ENCODE data around the gene PIF1.

The PIF1 gene

DNA sequence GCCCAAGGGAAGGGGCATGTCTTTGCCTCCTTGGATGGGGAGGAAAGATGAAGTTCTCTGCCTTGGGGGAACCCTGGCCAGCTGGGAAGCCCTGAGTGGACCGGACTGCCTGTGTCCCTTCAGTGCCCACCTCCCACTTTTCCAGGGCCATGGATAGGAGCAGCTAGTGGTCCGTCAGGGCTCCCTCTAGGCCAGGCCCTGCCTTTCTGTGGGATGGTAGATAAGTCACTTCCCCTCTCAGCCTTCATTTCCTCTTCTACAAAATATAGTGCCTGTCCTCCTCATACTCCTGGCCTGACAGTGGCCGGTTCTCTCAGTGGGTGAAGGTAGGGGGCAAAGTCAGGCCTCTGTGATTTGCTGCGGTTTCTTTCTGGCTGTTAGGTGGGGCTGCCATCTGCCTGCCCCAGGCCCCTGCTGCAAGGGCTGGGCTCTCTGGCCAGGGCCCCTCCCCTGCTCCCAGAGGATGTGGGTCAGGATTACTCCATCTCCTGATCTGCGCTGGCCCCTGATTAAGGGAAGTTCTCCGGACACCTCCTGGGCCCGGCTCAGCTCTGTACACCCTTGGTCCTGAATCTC, 17.6 kb upstream of the PIF1 start:
- H3K9me3 ChIP-seq (replicated peaks; ENCODE audit: insufficient read depth, low read length) = no peaks in the 10 kb centered on the region
- peak overlapping the region; percentile 88 for H3K9ac ChIP-seq (ENCODE audit: low read length)
- H2AFZ ChIP-seq (ENCODE audit: low read length) = 0 out of 2 replicates have a peak overlapping the region, but pooled peaks have one; percentile 10
- peak overlapping the region; percentile 99 for H3K4me2 ChIP-seq (ENCODE audit: low read depth, low read length)
- H3K79me2 ChIP-seq (ENCODE audit: low read length) = peaks cover 63% of the 10 kb centered on the region
- TF ChIP-seq EZH2 (optimal IDR thresholded peaks at IDR 0.05; ENCODE audit: low read depth, low read length) (no peak), EZH2phosphoT487 (IDR thresholded peaks at IDR 0.05; ENCODE audit: low read length) (no peak)
- TF ChIP-seq, protein P1, sequence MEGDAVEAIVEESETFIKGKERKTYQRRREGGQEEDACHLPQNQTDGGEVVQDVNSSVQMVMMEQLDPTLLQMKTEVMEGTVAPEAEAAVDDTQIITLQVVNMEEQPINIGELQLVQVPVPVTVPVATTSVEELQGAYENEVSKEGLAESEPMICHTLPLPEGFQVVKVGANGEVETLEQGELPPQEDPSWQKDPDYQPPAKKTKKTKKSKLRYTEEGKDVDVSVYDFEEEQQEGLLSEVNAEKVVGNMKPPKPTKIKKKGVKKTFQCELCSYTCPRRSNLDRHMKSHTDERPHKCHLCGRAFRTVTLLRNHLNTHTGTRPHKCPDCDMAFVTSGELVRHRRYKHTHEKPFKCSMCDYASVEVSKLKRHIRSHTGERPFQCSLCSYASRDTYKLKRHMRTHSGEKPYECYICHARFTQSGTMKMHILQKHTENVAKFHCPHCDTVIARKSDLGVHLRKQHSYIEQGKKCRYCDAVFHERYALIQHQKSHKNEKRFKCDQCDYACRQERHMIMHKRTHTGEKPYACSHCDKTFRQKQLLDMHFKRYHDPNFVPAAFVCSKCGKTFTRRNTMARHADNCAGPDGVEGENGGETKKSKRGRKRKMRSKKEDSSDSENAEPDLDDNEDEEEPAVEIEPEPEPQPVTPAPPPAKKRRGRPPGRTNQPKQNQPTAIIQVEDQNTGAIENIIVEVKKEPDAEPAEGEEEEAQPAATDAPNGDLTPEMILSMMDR (IDR thresholded peaks at IDR 0.05; ENCODE audit: low read length) = no peak
- H3K27me3 ChIP-seq (replicated peaks; ENCODE audit: insufficient read depth, low read length) = no peaks in the 10 kb centered on the region
- peak overlapping the region; percentile 96 for H3K4me3 ChIP-seq (ENCODE audit: low read length)
- no peaks in the 10 kb centered on the region for H3K9me2 ChIP-seq (replicated peaks; ENCODE audit: insufficient read depth, low read length)
- H3K27ac ChIP-seq (ENCODE audit: low read length) = peak overlapping the region; percentile 39; the same call in 1 of the 2 replicates
- no peak for DNase-seq
- H3K4me1 ChIP-seq (ENCODE audit: low read length) = peaks cover 15% of the 10 kb centered on the region
- no peaks in the 10 kb centered on the region; the same call in 1 of the 2 replicates for H4K20me1 ChIP-seq (ENCODE audit: insufficient read depth, low read length)
- H3K36me3 ChIP-seq (replicated peaks; ENCODE audit: insufficient read depth, low read length) = no peaks in the 10 kb centered on the region
- H3F3A ChIP-seq (ENCODE audit: insufficient read depth, low read length) = peaks cover 10% of the 10 kb centered on the region; the same call in 1 of the 2 replicates

DNA sequence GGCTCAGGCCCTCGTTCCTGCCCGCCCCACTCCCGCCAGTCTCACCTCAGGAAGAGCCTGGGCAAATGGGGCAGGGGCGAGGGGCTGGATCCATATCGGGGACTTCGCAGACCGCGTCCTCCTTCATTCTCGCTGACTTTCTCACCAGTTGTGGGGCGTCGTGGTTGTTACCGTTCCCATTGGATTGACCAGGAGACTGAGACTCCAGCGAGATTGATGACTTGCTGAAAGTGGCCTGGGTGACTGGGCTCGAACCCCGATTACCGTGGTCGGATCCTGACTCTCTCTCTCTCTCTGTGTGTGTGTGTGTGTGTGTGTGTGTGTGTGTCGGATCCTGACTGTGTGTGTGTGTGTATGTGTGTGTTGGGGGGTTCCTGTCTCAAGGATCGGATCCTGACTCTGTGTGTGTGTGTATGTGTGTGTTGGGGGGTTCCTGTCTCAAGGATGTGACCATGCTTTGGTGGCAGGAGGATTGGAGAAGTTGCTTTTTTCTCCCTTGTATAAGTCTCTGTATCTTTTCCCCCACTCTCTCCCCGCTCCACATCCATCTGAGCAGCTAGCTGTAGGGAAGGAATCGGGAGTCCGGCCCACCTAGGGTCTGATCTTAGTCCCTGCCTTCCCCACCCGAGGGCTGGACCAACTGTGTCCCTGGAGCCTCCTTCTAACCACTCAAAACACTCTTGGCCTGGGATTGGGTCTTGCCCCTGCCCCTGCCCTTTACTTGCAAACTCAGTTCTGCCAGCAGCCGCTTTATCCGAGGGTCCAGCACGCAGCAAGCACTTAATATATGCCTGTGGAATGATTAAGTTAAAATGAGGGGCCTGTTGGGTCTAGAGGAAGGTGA, 16.9 kb upstream of the PIF1 start:
- peak overlapping the region; percentile 88 for H3K9ac ChIP-seq (ENCODE audit: low read length)
- H3K9me2 ChIP-seq (replicated peaks; ENCODE audit: insufficient read depth, low read length) = no peaks in the 10 kb centered on the region
- H3K79me2 ChIP-seq (ENCODE audit: low read length) = peaks cover 56% of the 10 kb centered on the region
- no peaks in the 10 kb centered on the region for H3K27me3 ChIP-seq (replicated peaks; ENCODE audit: insufficient read depth, low read length)
- no peaks in the 10 kb centered on the region; the same call in 1 of the 2 replicates for H4K20me1 ChIP-seq (ENCODE audit: insufficient read depth, low read length)
- H3K27ac ChIP-seq (ENCODE audit: low read length) = peak overlapping the region; percentile 39; the same call in 1 of the 2 replicates
- peak overlapping the region; percentile 96 for H3K4me3 ChIP-seq (ENCODE audit: low read length)
- no peaks in the 10 kb centered on the region for H3K36me3 ChIP-seq (replicated peaks; ENCODE audit: insufficient read depth, low read length)
- no peaks in the 10 kb centered on the region for H3K9me3 ChIP-seq (replicated peaks; ENCODE audit: insufficient read depth, low read length)
- DNase-seq = peak; percentile 16
- peaks cover 15% of the 10 kb centered on the region for H3K4me1 ChIP-seq (ENCODE audit: low read length)
- no peak for TF ChIP-seq EZH2 (optimal IDR thresholded peaks at IDR 0.05; ENCODE audit: low read depth, low read length)
- TF ChIP-seq, protein P1 (IDR thresholded peaks at IDR 0.05; ENCODE audit: low read length) = no peak
- no peak for TF ChIP-seq EZH2phosphoT487 (IDR thresholded peaks at IDR 0.05; ENCODE audit: low read length)
- peak overlapping the region; percentile 99 for H3K4me2 ChIP-seq (ENCODE audit: low read depth, low read length)
- peak overlapping the region; percentile 25; the same call in 1 of the 2 replicates for H2AFZ ChIP-seq (ENCODE audit: low read length)
- peaks cover 10% of the 10 kb centered on the region; the same call in 1 of the 2 replicates for H3F3A ChIP-seq (ENCODE audit: insufficient read depth, low read length)

DNA sequence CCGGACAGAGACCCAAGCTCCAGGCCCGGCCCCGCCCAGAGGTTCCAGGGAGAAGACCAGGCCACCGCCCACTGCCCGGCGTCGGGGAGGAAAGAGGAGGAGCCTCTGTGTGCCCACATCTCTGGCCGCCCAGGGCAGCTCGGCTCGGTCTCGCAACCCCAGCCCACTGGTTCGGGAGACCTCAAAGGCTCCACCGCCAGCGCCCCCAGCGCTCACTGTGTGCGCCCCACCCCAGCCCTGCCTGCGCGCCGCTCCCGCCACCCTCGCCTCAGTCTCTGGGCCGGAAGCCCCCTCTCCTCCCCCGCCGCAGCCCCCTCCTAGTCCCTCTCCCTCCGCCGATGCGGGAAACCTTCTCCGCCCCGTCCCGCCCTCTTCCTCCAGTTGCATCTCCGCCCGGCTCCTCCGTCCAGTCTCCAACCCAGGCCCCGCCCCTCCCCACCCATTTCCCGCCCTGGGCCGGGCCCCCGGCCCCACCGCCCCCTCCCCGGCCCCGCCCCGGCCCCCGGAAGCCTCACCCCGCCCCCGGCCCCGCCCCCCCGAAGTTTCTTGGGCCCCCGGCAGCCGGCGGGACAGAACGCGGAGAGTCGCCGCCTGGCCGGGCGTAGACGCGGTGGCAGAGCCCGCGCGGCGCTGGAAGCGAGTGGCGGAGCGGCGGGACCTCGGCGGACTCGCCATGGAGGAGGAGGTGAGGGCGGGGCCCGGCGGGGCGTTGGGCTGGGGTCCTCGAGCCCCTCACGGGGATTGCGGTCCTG, 16.1 kb upstream of the PIF1 start, which contains the start of gene PLEKHO2:
Gene PLEKHO2, plus strand, starts transcription at position 572 of the 752 bp plus-strand sequence. Its CDS starts 102 bp downstream, at position 674.
- Histone ChIP-seq H3K36me3 (replicated peaks; ENCODE audit: insufficient read depth, low read length) (no peaks in the 10 kb centered on the region), H4K20me1 (ENCODE audit: insufficient read depth, low read length) (no peaks in the 10 kb centered on the region; the same call in 1 of the 2 replicates), H2AFZ (ENCODE audit: low read length) (peak within 1 kb of the TSS; percentile 71), H3K9me2 (replicated peaks; ENCODE audit: insufficient read depth, low read length) (no peaks in the 10 kb centered on the region), H3K4me3 (ENCODE audit: low read length) (peak within 1 kb of the TSS; percentile 96), H3K9me3 (replicated peaks; ENCODE audit: insufficient read depth, low read length) (no peaks in the 10 kb centered on the region), H3K9ac (ENCODE audit: low read length) (peak within 1 kb of the TSS; percentile 88), H3K4me2 (ENCODE audit: low read depth, low read length) (peak within 1 kb of the TSS; percentile 99), H3K4me1 (ENCODE audit: low read length) (peaks cover 15% of the 10 kb centered on the region), H3K27me3 (replicated peaks; ENCODE audit: insufficient read depth, low read length) (no peaks in the 10 kb centered on the region), H3K27ac (ENCODE audit: low read length) (peak within 1 kb of the TSS; percentile 64; the same call in 1 of the 2 replicates), H3F3A (ENCODE audit: insufficient read depth, low read length) (peaks cover 10% of the 10 kb centered on the region; the same call in 1 of the 2 replicates), H3K79me2 (ENCODE audit: low read length) (peaks cover 48% of the 10 kb centered on the region)
- TF ChIP-seq EZH2phosphoT487 (IDR thresholded peaks at IDR 0.05; ENCODE audit: low read length) (no peak), EZH2 (optimal IDR thresholded peaks at IDR 0.05; ENCODE audit: low read depth, low read length) (no peak)
- TF ChIP-seq, protein P1 (IDR thresholded peaks at IDR 0.05; ENCODE audit: low read length) = peak; percentile 24
- DNase-seq = peak; percentile 93

All from MM.1S (cell line).